Measurements from ENCODE around the gene BICC1.

BICC1 gene

DNA sequence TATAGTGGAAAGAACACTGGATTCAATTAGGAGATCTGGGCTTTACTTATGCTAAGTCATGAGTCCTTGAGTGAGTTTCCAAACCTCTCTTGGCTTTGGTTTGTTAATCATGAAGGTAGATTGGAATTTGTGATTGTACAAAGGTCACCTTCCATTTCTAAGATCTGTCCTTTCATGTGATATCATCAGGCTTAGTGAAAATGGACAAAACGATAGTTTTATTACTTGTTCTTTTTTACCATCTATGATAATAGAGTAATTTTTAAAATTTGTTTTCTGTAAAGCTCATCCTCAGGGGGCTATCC lies 309.0 kb downstream of the BICC1 start:
- TF ChIP-seq FOXP2 (optimal IDR thresholded peaks at IDR 0.05; ENCODE audit: borderline replicate concordance, extremely low read depth, extremely low read length, insufficient read depth) (no peak), POLR2AphosphoS5 (IDR thresholded peaks at IDR 0.05; ENCODE audit: low read depth, low read length) (no peak), SIN3A (IDR thresholded peaks at IDR 0.05; ENCODE audit: borderline replicate concordance, insufficient read depth, low read length) (no peak), TAF1 (IDR thresholded peaks at IDR 0.05; ENCODE audit: borderline replicate concordance, insufficient read depth, low read length) (no peak)
- TF ChIP-seq, protein P1, sequence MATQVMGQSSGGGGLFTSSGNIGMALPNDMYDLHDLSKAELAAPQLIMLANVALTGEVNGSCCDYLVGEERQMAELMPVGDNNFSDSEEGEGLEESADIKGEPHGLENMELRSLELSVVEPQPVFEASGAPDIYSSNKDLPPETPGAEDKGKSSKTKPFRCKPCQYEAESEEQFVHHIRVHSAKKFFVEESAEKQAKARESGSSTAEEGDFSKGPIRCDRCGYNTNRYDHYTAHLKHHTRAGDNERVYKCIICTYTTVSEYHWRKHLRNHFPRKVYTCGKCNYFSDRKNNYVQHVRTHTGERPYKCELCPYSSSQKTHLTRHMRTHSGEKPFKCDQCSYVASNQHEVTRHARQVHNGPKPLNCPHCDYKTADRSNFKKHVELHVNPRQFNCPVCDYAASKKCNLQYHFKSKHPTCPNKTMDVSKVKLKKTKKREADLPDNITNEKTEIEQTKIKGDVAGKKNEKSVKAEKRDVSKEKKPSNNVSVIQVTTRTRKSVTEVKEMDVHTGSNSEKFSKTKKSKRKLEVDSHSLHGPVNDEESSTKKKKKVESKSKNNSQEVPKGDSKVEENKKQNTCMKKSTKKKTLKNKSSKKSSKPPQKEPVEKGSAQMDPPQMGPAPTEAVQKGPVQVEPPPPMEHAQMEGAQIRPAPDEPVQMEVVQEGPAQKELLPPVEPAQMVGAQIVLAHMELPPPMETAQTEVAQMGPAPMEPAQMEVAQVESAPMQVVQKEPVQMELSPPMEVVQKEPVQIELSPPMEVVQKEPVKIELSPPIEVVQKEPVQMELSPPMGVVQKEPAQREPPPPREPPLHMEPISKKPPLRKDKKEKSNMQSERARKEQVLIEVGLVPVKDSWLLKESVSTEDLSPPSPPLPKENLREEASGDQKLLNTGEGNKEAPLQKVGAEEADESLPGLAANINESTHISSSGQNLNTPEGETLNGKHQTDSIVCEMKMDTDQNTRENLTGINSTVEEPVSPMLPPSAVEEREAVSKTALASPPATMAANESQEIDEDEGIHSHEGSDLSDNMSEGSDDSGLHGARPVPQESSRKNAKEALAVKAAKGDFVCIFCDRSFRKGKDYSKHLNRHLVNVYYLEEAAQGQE (IDR thresholded peaks at IDR 0.05; ENCODE audit: insufficient read depth in 1 of 2, low read depth in 2 of 2, low read length in 2 of 2) = no peak

DNA sequence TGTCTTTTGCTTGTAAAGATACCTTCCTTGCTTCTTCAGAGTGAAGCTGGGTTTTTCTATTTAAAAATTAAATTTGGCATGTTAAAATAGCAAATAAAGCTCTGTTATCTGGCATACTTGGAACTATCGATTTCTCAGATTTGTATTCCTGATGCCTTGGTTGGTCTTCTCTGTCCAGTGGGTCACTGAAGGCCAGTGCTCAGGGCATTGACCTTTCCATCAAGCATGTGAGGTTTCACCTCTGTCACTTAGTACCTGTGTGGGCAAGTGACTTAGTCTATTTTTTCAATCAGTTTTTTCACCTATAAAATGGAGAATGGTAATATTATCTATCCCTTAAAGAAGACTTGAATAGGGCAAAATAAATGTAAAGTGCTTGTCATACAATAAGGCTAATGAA lies 311.3 kb downstream of the BICC1 start:
- TF ChIP-seq SIN3A (IDR thresholded peaks at IDR 0.05; ENCODE audit: borderline replicate concordance, insufficient read depth, low read length) (no peak), POLR2AphosphoS5 (IDR thresholded peaks at IDR 0.05; ENCODE audit: low read depth, low read length) (no peak), TAF1 (IDR thresholded peaks at IDR 0.05; ENCODE audit: borderline replicate concordance, insufficient read depth, low read length) (no peak), FOXP2 (optimal IDR thresholded peaks at IDR 0.05; ENCODE audit: borderline replicate concordance, extremely low read depth, extremely low read length, insufficient read depth) (no peak)
- TF ChIP-seq, protein P1 (IDR thresholded peaks at IDR 0.05; ENCODE audit: insufficient read depth in 1 of 2, low read depth in 2 of 2, low read length in 2 of 2) = no peak

DNA sequence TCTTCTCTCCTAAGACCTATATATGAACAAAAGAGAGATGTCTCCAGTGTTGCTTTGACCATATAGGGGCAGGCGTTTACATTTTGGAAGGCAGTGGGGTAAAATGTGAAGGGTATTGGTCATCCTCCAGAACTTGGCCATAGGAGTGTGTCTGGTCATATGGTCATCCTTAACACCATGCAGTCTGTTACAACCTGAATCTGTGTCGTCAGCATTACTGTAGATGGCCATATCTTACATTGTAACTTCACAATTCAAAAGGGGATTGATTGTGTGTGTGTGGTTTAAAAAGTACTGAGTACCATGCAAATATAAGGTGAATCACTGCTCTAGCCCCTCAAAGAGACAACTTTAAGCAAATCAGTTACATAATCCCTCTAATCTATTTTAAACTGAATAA lies 311.7 kb downstream of the BICC1 start:
- TF ChIP-seq POLR2AphosphoS5 (IDR thresholded peaks at IDR 0.05; ENCODE audit: low read depth, low read length) (no peak), SIN3A (IDR thresholded peaks at IDR 0.05; ENCODE audit: borderline replicate concordance, insufficient read depth, low read length) (no peak), FOXP2 (optimal IDR thresholded peaks at IDR 0.05; ENCODE audit: borderline replicate concordance, extremely low read depth, extremely low read length, insufficient read depth) (no peak), TAF1 (IDR thresholded peaks at IDR 0.05; ENCODE audit: borderline replicate concordance, insufficient read depth, low read length) (no peak)
- TF ChIP-seq, protein P1 (IDR thresholded peaks at IDR 0.05; ENCODE audit: insufficient read depth in 1 of 2, low read depth in 2 of 2, low read length in 2 of 2) = no peak

DNA sequence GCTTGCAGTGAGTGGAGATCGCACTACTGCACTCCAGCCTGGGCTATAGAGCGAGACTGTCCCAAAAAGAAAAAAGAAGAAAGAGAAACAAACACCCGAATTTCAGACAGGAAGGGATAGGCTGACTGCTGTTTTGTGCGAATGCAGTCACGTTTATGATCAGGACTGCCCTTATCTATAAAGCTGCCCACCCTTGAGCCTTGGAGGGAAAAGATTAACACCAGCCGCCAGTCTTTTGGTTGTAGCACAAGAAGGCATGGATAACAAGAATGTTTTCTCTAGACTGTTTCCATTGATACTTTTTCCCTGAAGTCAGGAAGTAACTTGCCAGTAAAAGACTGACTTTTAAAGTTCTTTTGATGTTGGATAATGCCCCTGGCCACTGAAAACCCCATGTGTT lies 314.0 kb downstream of the BICC1 start:
- TF ChIP-seq SIN3A (IDR thresholded peaks at IDR 0.05; ENCODE audit: borderline replicate concordance, insufficient read depth, low read length) = no peak
- TF ChIP-seq POLR2AphosphoS5 (IDR thresholded peaks at IDR 0.05; ENCODE audit: low read depth, low read length) = no peak
- TF ChIP-seq FOXP2 (optimal IDR thresholded peaks at IDR 0.05; ENCODE audit: borderline replicate concordance, extremely low read depth, extremely low read length, insufficient read depth) = no peak
- TF ChIP-seq, protein P1 (IDR thresholded peaks at IDR 0.05; ENCODE audit: insufficient read depth in 1 of 2, low read depth in 2 of 2, low read length in 2 of 2) = no peak
- no peak for TF ChIP-seq TAF1 (IDR thresholded peaks at IDR 0.05; ENCODE audit: borderline replicate concordance, insufficient read depth, low read length)

- TF ChIP-seq TAF1 (IDR thresholded peaks at IDR 0.05; ENCODE audit: borderline replicate concordance, insufficient read depth, low read length) = no peak
- TF ChIP-seq FOXP2 (optimal IDR thresholded peaks at IDR 0.05; ENCODE audit: borderline replicate concordance, extremely low read depth, extremely low read length, insufficient read depth) = no peak
- no peak for TF ChIP-seq SIN3A (IDR thresholded peaks at IDR 0.05; ENCODE audit: borderline replicate concordance, insufficient read depth, low read length)
- TF ChIP-seq POLR2AphosphoS5 (IDR thresholded peaks at IDR 0.05; ENCODE audit: low read depth, low read length) = no peak
- TF ChIP-seq, protein P1 (IDR thresholded peaks at IDR 0.05; ENCODE audit: insufficient read depth in 1 of 2, low read depth in 2 of 2, low read length in 2 of 2) = no peak
These were observed 314.7 kb downstream of the BICC1 start for GRCh38 chr10:58827381-58827780.
